ENCODE results near the gene NDST1. TPM values are rescaled to one million over a fixed set of nuclear protein-coding genes. Genes with fewer than 3 reads are reported as not detected.

The NDST1 gene
- total and polyA plus RNA-seq, 4 donors: 45.6 to 145 (median 60.7) TPM

- 74 to 86% methylated on average over 8 of the region's 8 CpGs for WGBS, 2 donors
- TF ChIP-seq CTCF (IDR thresholded peaks at IDR 0.05; ENCODE audit: control extremely low read depth, extremely low read depth): no peak
- ATAC-seq (ENCODE audit: insufficient read depth, low FRiP score): no peak
- no peak overlapping the region for H3K9ac ChIP-seq (ENCODE audit: insufficient read depth in 1 of 2, low read length in 2 of 2)
- no peaks in the 10 kb centered on the region for H3K9me3 ChIP-seq (ENCODE audit: control insufficient read depth in 4 of 4, insufficient read depth in 3 of 4, low read length in 3 of 4)
- peak overlapping the region; percentile 74 to 81 for H3K27ac ChIP-seq (ENCODE audit: low read depth in 1 of 2, low read length in 1 of 2)
- H3K4me3 ChIP-seq: no peak overlapping the region
- peaks cover 0 to 3% (median 2%) of the 10 kb centered on the region in 4 donors for H3K36me3 ChIP-seq (ENCODE audit: control insufficient read depth in 4 of 4, insufficient read depth in 4 of 4, low read length in 4 of 4)
- DNase-seq: no peak
- peaks cover 4 to 74% (median 34%) of the 10 kb centered on the region in 5 donors for H3K4me1 ChIP-seq (ENCODE audit: control insufficient read depth in 5 of 5, insufficient read depth in 5 of 5, low read length in 5 of 5)
- no peaks in the 10 kb centered on the region for H3K27me3 ChIP-seq (ENCODE audit: control insufficient read depth in 3 of 3, insufficient read depth in 3 of 3, low read length in 2 of 3)
These were observed 7.0 kb upstream of the NDST1 start for GRCh38 chr5:150500905-150501304.

GRCh38 chr5:150502106-150502505 is 5.8 kb upstream of the NDST1 start:
- DNase-seq: no peak
- WGBS, 2 donors: 75 to 78% methylated on average over 8 of the region's 8 CpGs
- no peak for TF ChIP-seq CTCF (IDR thresholded peaks at IDR 0.05; ENCODE audit: control extremely low read depth, extremely low read depth)
- Histone ChIP-seq H3K4me1 (ENCODE audit: control insufficient read depth in 5 of 5, insufficient read depth in 5 of 5, low read length in 5 of 5) (peaks cover 7 to 82% (median 39%) of the 10 kb centered on the region in 5 donors), H3K4me3 (no peak overlapping the region), H3K9me3 (ENCODE audit: control insufficient read depth in 4 of 4, insufficient read depth in 3 of 4, low read length in 3 of 4) (no peaks in the 10 kb centered on the region), H3K9ac (ENCODE audit: insufficient read depth in 1 of 2, low read length in 2 of 2) (no peak overlapping the region), H3K36me3 (ENCODE audit: control insufficient read depth in 4 of 4, insufficient read depth in 4 of 4, low read length in 4 of 4) (peaks cover 0 to 3% (median 0%) of the 10 kb centered on the region in 4 donors), H3K27ac (ENCODE audit: low read depth in 1 of 2, low read length in 1 of 2) (peak overlapping the region in 1 of 2 donors; percentile 15), H3K27me3 (ENCODE audit: control insufficient read depth in 3 of 3, insufficient read depth in 3 of 3, low read length in 2 of 3) (no peaks in the 10 kb centered on the region)
- no peak for ATAC-seq (ENCODE audit: insufficient read depth, low FRiP score)

- Histone ChIP-seq H3K27ac (ENCODE audit: low read depth in 1 of 2, low read length in 1 of 2) (peak overlapping the region in 1 of 2 donors; percentile 72), H3K9me3 (ENCODE audit: control insufficient read depth in 4 of 4, insufficient read depth in 3 of 4, low read length in 3 of 4) (no peaks in the 10 kb centered on the region), H3K4me3 (no peak overlapping the region), H3K27me3 (ENCODE audit: control insufficient read depth in 3 of 3, insufficient read depth in 3 of 3, low read length in 2 of 3) (no peaks in the 10 kb centered on the region), H3K9ac (ENCODE audit: insufficient read depth in 1 of 2, low read length in 2 of 2) (no peak overlapping the region), H3K4me1 (ENCODE audit: control insufficient read depth in 5 of 5, insufficient read depth in 5 of 5, low read length in 5 of 5) (peaks cover 13 to 82% (median 36%) of the 10 kb centered on the region in 5 donors), H3K36me3 (ENCODE audit: control insufficient read depth in 4 of 4, insufficient read depth in 4 of 4, low read length in 4 of 4) (no peaks in the 10 kb centered on the region)
- 82 to 89% methylated on average over 3 of the region's 3 CpGs for WGBS, 2 donors
- no peak for TF ChIP-seq CTCF (IDR thresholded peaks at IDR 0.05; ENCODE audit: control extremely low read depth, extremely low read depth)
- ATAC-seq (ENCODE audit: insufficient read depth, low FRiP score) (no peak), DNase-seq (no peak)
These were observed 5.1 kb upstream of the NDST1 start for GRCh38 chr5:150502847-150503246.

GRCh38 chr5:150503386-150503785 is 4.5 kb upstream of the NDST1 start:
- ATAC-seq (ENCODE audit: insufficient read depth, low FRiP score) (no peak), DNase-seq (no peak)
- 65 to 92% methylated on average over 4 of the region's 4 CpGs for WGBS, 2 donors
- no peaks in the 10 kb centered on the region for H3K36me3 ChIP-seq (ENCODE audit: control insufficient read depth in 4 of 4, insufficient read depth in 4 of 4, low read length in 4 of 4)
- H3K9ac ChIP-seq (ENCODE audit: insufficient read depth in 1 of 2, low read length in 2 of 2): peak overlapping the region in 1 of 2 donors; percentile 5
- H3K27me3 ChIP-seq (ENCODE audit: control insufficient read depth in 3 of 3, insufficient read depth in 3 of 3, low read length in 2 of 3): no peaks in the 10 kb centered on the region
- H3K4me3 ChIP-seq: no peak overlapping the region
- no peaks in the 10 kb centered on the region for H3K9me3 ChIP-seq (ENCODE audit: control insufficient read depth in 4 of 4, insufficient read depth in 3 of 4, low read length in 3 of 4)
- no peak for TF ChIP-seq CTCF (IDR thresholded peaks at IDR 0.05; ENCODE audit: control extremely low read depth, extremely low read depth)
- peaks cover 13 to 84% (median 30%) of the 10 kb centered on the region in 5 donors for H3K4me1 ChIP-seq (ENCODE audit: control insufficient read depth in 5 of 5, insufficient read depth in 5 of 5, low read length in 5 of 5)
- peak overlapping the region; percentile 72 to 81 for H3K27ac ChIP-seq (ENCODE audit: low read depth in 1 of 2, low read length in 1 of 2)

Data from lung (tissue), 12 donors.